ENCODE data around the gene ARL4C.
"Not testable (repeated sequence)": the region's sequence is repeated elsewhere in the genome, so short reads cannot be mapped to it uniquely, and the experiment has no call there.

The ARL4C gene

GRCh38 chr2:234457421-234457820 is 39.5 kb downstream of the ARL4C start:
- H3F3A ChIP-seq (ENCODE audit: low read depth) = no peaks in the 10 kb centered on the region
- H3K27me3 ChIP-seq (ENCODE audit: insufficient read depth, low read length, poor library complexity, severe bottlenecking) = no peaks in the 10 kb centered on the region
- H4K20me1 ChIP-seq (ENCODE audit: insufficient read depth, low read length, poor library complexity, severe bottlenecking) = no peaks in the 10 kb centered on the region
- H3K9me3 ChIP-seq (ENCODE audit: insufficient read depth, low read depth, low read length) = no peaks in the 10 kb centered on the region
- no peaks in the 10 kb centered on the region for H3K9me2 ChIP-seq (replicated peaks; ENCODE audit: low read depth, low read length)
- no peak overlapping the region for H3K9ac ChIP-seq (ENCODE audit: low read depth, low read length, poor library complexity, severe bottlenecking)
- H3K4me3 ChIP-seq (ENCODE audit: low read length, poor library complexity, severe bottlenecking) = no peak overlapping the region
- no peaks in the 10 kb centered on the region for H3K79me2 ChIP-seq (ENCODE audit: insufficient read depth, low read length)
- no peak overlapping the region for H3K4me2 ChIP-seq (ENCODE audit: low read depth, low read length, poor library complexity, severe bottlenecking)
- H3K36me3 ChIP-seq (ENCODE audit: insufficient read depth, low read length) = no peaks in the 10 kb centered on the region
- no peak overlapping the region for H2AFZ ChIP-seq (ENCODE audit: low read length)
- peaks cover 30% of the 10 kb centered on the region for H3K4me1 ChIP-seq (ENCODE audit: insufficient read depth, low read length, poor library complexity, severe bottlenecking)
- TF ChIP-seq CTCF (conservative IDR thresholded peaks at IDR 0.05; ENCODE audit: low read length) = no peak

GRCh38 chr2:234455246-234455645 is 41.6 kb downstream of the ARL4C start:
- not testable (repeated sequence) for H4K20me1 ChIP-seq (ENCODE audit: insufficient read depth, low read length, poor library complexity, severe bottlenecking); H3K4me3 ChIP-seq (ENCODE audit: low read length, poor library complexity, severe bottlenecking); H3K79me2 ChIP-seq (ENCODE audit: insufficient read depth, low read length); H3F3A ChIP-seq (ENCODE audit: low read depth); H3K9me2 ChIP-seq (replicated peaks; ENCODE audit: low read depth, low read length); H3K36me3 ChIP-seq (ENCODE audit: insufficient read depth, low read length); H3K4me2 ChIP-seq (ENCODE audit: low read depth, low read length, poor library complexity, severe bottlenecking); H3K9me3 ChIP-seq (ENCODE audit: insufficient read depth, low read depth, low read length); H3K9ac ChIP-seq (ENCODE audit: low read depth, low read length, poor library complexity, severe bottlenecking); H2AFZ ChIP-seq (ENCODE audit: low read length); H3K27me3 ChIP-seq (ENCODE audit: insufficient read depth, low read length, poor library complexity, severe bottlenecking)
- peaks cover 47% of the 10 kb centered on the region for H3K4me1 ChIP-seq (ENCODE audit: insufficient read depth, low read length, poor library complexity, severe bottlenecking)

GRCh38 chr2:234454433-234454832 is 42.4 kb downstream of the ARL4C start:
- no peak overlapping the region for H2AFZ ChIP-seq (ENCODE audit: low read length)
- H3K79me2 ChIP-seq (ENCODE audit: insufficient read depth, low read length) = no peaks in the 10 kb centered on the region
- H3K27me3 ChIP-seq (ENCODE audit: insufficient read depth, low read length, poor library complexity, severe bottlenecking) = no peaks in the 10 kb centered on the region
- no peaks in the 10 kb centered on the region for H3K9me3 ChIP-seq (ENCODE audit: insufficient read depth, low read depth, low read length)
- no peaks in the 10 kb centered on the region for H3F3A ChIP-seq (ENCODE audit: low read depth)
- H3K9me2 ChIP-seq (replicated peaks; ENCODE audit: low read depth, low read length) = no peaks in the 10 kb centered on the region
- H4K20me1 ChIP-seq (ENCODE audit: insufficient read depth, low read length, poor library complexity, severe bottlenecking) = no peaks in the 10 kb centered on the region
- H3K4me1 ChIP-seq (ENCODE audit: insufficient read depth, low read length, poor library complexity, severe bottlenecking) = peaks cover 42% of the 10 kb centered on the region
- TF ChIP-seq CTCF (conservative IDR thresholded peaks at IDR 0.05; ENCODE audit: low read length) (no peak), EZH2phosphoT487 (IDR thresholded peaks at IDR 0.05; ENCODE audit: borderline replicate concordance) (no peak)
- no peak overlapping the region for H3K9ac ChIP-seq (ENCODE audit: low read depth, low read length, poor library complexity, severe bottlenecking)
- no peaks in the 10 kb centered on the region for H3K36me3 ChIP-seq (ENCODE audit: insufficient read depth, low read length)
- peak overlapping the region; percentile 2 for H3K4me2 ChIP-seq (ENCODE audit: low read depth, low read length, poor library complexity, severe bottlenecking)
- H3K4me3 ChIP-seq (ENCODE audit: low read length, poor library complexity, severe bottlenecking) = no peak overlapping the region

- no peak overlapping the region for H3K9ac ChIP-seq (ENCODE audit: low read depth, low read length, poor library complexity, severe bottlenecking)
- no peak overlapping the region for H2AFZ ChIP-seq (ENCODE audit: low read length)
- H3K9me2 ChIP-seq (replicated peaks; ENCODE audit: low read depth, low read length) = no peaks in the 10 kb centered on the region
Measured at GRCh38 chr2:234453216-234453615, 43.7 kb downstream of the ARL4C start.

More at GRCh38 chr2:234453216-234453615, 43.7 kb downstream of the ARL4C start:
- Histone ChIP-seq H3K79me2 (ENCODE audit: insufficient read depth, low read length) (no peaks in the 10 kb centered on the region), H4K20me1 (ENCODE audit: insufficient read depth, low read length, poor library complexity, severe bottlenecking) (no peaks in the 10 kb centered on the region), H3K27me3 (ENCODE audit: insufficient read depth, low read length, poor library complexity, severe bottlenecking) (no peaks in the 10 kb centered on the region), H3K4me3 (ENCODE audit: low read length, poor library complexity, severe bottlenecking) (no peak overlapping the region), H3K4me2 (ENCODE audit: low read depth, low read length, poor library complexity, severe bottlenecking) (no peak overlapping the region), H3K9me3 (ENCODE audit: insufficient read depth, low read depth, low read length) (no peaks in the 10 kb centered on the region), H3K36me3 (ENCODE audit: insufficient read depth, low read length) (no peaks in the 10 kb centered on the region), H3F3A (ENCODE audit: low read depth) (no peaks in the 10 kb centered on the region), H3K4me1 (ENCODE audit: insufficient read depth, low read length, poor library complexity, severe bottlenecking) (peaks cover 33% of the 10 kb centered on the region)
- TF ChIP-seq EZH2phosphoT487 (IDR thresholded peaks at IDR 0.05; ENCODE audit: borderline replicate concordance) (no peak), CTCF (conservative IDR thresholded peaks at IDR 0.05; ENCODE audit: low read length) (no peak)
